Lung (tissue), 12 donors: ENCODE data around the gene YBX1. TPM values are rescaled to one million over a fixed set of nuclear protein-coding genes. Genes with fewer than 3 reads are reported as not detected.

Experiments used
- ATAC-seq: fragments of 200-7000 bp; cut with Tn5 transposase; one replicate; pipeline ENCODE4 v1.9.1; 2020; ENCODE audit warnings: moderate number of reproducible peaks; ENCODE audit not compliant: insufficient read depth, low FRiP score
- DNase-seq, 3 donors: peaks; one replicate each; pipeline ENCODE4 v3.0.0-alpha.2; 2013 to 2017
- H3K27ac ChIP-seq, 2 donors: one replicate each; pipeline ENCODE4 v1.5.1; 2013; ENCODE audit warnings: mild to moderate bottlenecking in 2 of 2, moderate library complexity in 2 of 2, control low read depth in 1 of 2, inconsistent platforms in 1 of 2, low read depth in 1 of 2, low read length in 1 of 2
- H3K27me3 ChIP-seq, 3 donors: one replicate each; pipeline ENCODE4 v1.5.1; 2013; ENCODE audit warnings: low read length in 2 of 3; ENCODE audit not compliant: control insufficient read depth in 3 of 3, insufficient read depth in 3 of 3
- H3K36me3 ChIP-seq, 4 donors: one replicate each; pipeline ENCODE4 v1.5.1; 2013; ENCODE audit warnings: low read length in 4 of 4, mild to moderate bottlenecking in 1 of 4, moderate library complexity in 1 of 4; ENCODE audit not compliant: control insufficient read depth in 4 of 4, insufficient read depth in 4 of 4
- H3K4me1 ChIP-seq, 5 donors: one replicate each; pipeline ENCODE4 v1.5.1; 2013; ENCODE audit warnings: low read length in 5 of 5, mild to moderate bottlenecking in 2 of 5, moderate library complexity in 1 of 5; ENCODE audit not compliant: control insufficient read depth in 5 of 5, insufficient read depth in 5 of 5
- H3K4me3 ChIP-seq: one replicate; pipeline ENCODE4 v1.5.1; 2013; ENCODE audit warnings: mild to moderate bottlenecking, control low read depth, moderate library complexity
- H3K9ac ChIP-seq, 2 donors: one replicate each; pipeline ENCODE4 v1.5.1; 2013; ENCODE audit warnings: low read length in 2 of 2, control low read depth in 1 of 2; ENCODE audit not compliant: insufficient read depth in 1 of 2
- H3K9me3 ChIP-seq, 4 donors: one replicate each; pipeline ENCODE4 v1.5.1; 2013; ENCODE audit warnings: low read length in 3 of 4, mild to moderate bottlenecking in 1 of 4, moderate library complexity in 1 of 4; ENCODE audit not compliant: control insufficient read depth in 4 of 4, insufficient read depth in 3 of 4
- CTCF ChIP-seq: IDR thresholded peaks from 2 replicates; pipeline ENCODE4 v1.5.1; 2012; ENCODE audit warnings: mild to moderate bottlenecking; ENCODE audit errors: control extremely low read depth, extremely low read depth
- WGBS, 2 donors: extraction: QIAGEN DNeasy Blood & Tissue Kit; methylation state at CpG; one replicate each; pipeline ENCODE4 v1.1.7; 2013; 5-methylcytosine and 5-hydroxymethylcytosine counted together
- polyA plus RNA-seq, 2 donors: library from polyadenylated mRNA; stranded (reverse); fragments of 200-250 nt; gene quantifications; one replicate each; pipeline ENCODE4 v1.2.1, GENCODE V29; 2013
- total RNA-seq, 2 donors: library from RNA; depleted of rRNA in 1 of 2; stranded (reverse); fragments of >200 nt in 1 of 2; gene quantifications; one replicate each; pipeline ENCODE4 v1.2.1, GENCODE V29; 2014 to 2021
- donor health status: control.
- donor health status: control.
- donor health status: Bipolar disorder and iron deficiency.
- donor health status: healthy.
- donor health status: DM: yes; HTN: yes; CAD: no.

Gene YBX1
- total and polyA plus RNA-seq, 4 donors, result 298 to 617 (median 588) TPM

- TF ChIP-seq CTCF, result no peak
- no peak overlapping the region for H3K27ac ChIP-seq
- H3K9ac ChIP-seq, result no peak overlapping the region
- no peak for ATAC-seq
- WGBS, 2 donors, result 85 to 92% methylated on average over 3 of the region's 3 CpGs
- H3K36me3 ChIP-seq, result no peaks in the 10 kb centered on the region
- no peak overlapping the region for H3K4me3 ChIP-seq
- DNase-seq, result no peak
- H3K9me3 ChIP-seq, result no peaks in the 10 kb centered on the region
- no peaks in the 10 kb centered on the region for H3K4me1 ChIP-seq
- no peaks in the 10 kb centered on the region for H3K27me3 ChIP-seq
These were observed 47.8 kb downstream of the YBX1 start for GRCh38 chr1:42730002-42730401.

GRCh38 chr1:42730988-42731387 lies 48.8 kb downstream of the YBX1 start:
- TF ChIP-seq CTCF, result no peak
- H3K9ac ChIP-seq, result no peak overlapping the region
- no peaks in the 10 kb centered on the region for H3K36me3 ChIP-seq
- no peaks in the 10 kb centered on the region for H3K4me1 ChIP-seq
- 66 to 67% methylated on average over 4 of the region's 4 CpGs for WGBS, 2 donors
- ATAC-seq (no peak), DNase-seq (no peak)
- no peaks in the 10 kb centered on the region for H3K27me3 ChIP-seq
- no peak overlapping the region for H3K27ac ChIP-seq
- no peak overlapping the region for H3K4me3 ChIP-seq
- no peaks in the 10 kb centered on the region for H3K9me3 ChIP-seq

GRCh38 chr1:42731585-42731984 lies 49.4 kb downstream of the YBX1 start:
- ATAC-seq (no peak), DNase-seq (no peak)
- Histone ChIP-seq H3K9me3 (no peaks in the 10 kb centered on the region), H3K4me3 (no peak overlapping the region), H3K27ac (no peak overlapping the region), H3K27me3 (no peaks in the 10 kb centered on the region), H3K9ac (no peak overlapping the region), H3K36me3 (no peaks in the 10 kb centered on the region), H3K4me1 (no peaks in the 10 kb centered on the region)
- TF ChIP-seq CTCF, result no peak
- 88% methylated on average over 3 of the region's 3 CpGs for WGBS, 2 donors

GRCh38 chr1:42732126-42732680 lies 50.0 kb downstream of the YBX1 start:
- DNase-seq, result no peak
- no peak for ATAC-seq

More at GRCh38 chr1:42732126-42732680, 50.0 kb downstream of the YBX1 start:
- Histone ChIP-seq H3K4me1 (no peaks in the 10 kb centered on the region), H3K4me3 (no peak overlapping the region), H3K27ac (no peak overlapping the region), H3K9ac (no peak overlapping the region), H3K36me3 (no peaks in the 10 kb centered on the region), H3K9me3 (no peaks in the 10 kb centered on the region), H3K27me3 (no peaks in the 10 kb centered on the region)
- TF ChIP-seq CTCF, result no peak
- 82 to 84% methylated on average over 10 of the region's 10 CpGs for WGBS, 2 donors
